AG09309 (cell line): ENCODE measurements around the gene ADCY2.

Experiments used
- DNase-seq: peaks from one replicate; pipeline ENCODE4 v3.0.0-alpha.2; 2010; ENCODE audit warnings: low read depth
- H3K4me3 ChIP-seq: 2 replicates; pipeline ENCODE4 v1.5.1; 2011; ENCODE audit warnings: mild to moderate bottlenecking, low read depth, low read length, moderate library complexity; ENCODE audit not compliant: control insufficient read depth
- TF ChIP-seq, protein P1 (sequence below): IDR thresholded peaks from 2 replicates; pipeline ENCODE4 v1.5.1; 2011; ENCODE audit warnings: mild to moderate bottlenecking, low read depth, low read length, inconsistent platforms; ENCODE audit not compliant: insufficient read depth, control insufficient read depth; ENCODE audit errors: missing control alignments

The ADCY2 gene

GRCh38 chr5:7606840-7607465, 211.0 kb downstream of the ADCY2 start:
- H3K4me3 ChIP-seq: no peak overlapping the region
- no peak for DNase-seq
- TF ChIP-seq, protein P1, sequence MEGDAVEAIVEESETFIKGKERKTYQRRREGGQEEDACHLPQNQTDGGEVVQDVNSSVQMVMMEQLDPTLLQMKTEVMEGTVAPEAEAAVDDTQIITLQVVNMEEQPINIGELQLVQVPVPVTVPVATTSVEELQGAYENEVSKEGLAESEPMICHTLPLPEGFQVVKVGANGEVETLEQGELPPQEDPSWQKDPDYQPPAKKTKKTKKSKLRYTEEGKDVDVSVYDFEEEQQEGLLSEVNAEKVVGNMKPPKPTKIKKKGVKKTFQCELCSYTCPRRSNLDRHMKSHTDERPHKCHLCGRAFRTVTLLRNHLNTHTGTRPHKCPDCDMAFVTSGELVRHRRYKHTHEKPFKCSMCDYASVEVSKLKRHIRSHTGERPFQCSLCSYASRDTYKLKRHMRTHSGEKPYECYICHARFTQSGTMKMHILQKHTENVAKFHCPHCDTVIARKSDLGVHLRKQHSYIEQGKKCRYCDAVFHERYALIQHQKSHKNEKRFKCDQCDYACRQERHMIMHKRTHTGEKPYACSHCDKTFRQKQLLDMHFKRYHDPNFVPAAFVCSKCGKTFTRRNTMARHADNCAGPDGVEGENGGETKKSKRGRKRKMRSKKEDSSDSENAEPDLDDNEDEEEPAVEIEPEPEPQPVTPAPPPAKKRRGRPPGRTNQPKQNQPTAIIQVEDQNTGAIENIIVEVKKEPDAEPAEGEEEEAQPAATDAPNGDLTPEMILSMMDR: no peak

- H3K4me3 ChIP-seq: no peak overlapping the region
- DNase-seq: no peak
- TF ChIP-seq, protein P1: no peak
These were observed 212.8 kb downstream of the ADCY2 start for GRCh38 chr5:7608772-7609171.

DNA sequence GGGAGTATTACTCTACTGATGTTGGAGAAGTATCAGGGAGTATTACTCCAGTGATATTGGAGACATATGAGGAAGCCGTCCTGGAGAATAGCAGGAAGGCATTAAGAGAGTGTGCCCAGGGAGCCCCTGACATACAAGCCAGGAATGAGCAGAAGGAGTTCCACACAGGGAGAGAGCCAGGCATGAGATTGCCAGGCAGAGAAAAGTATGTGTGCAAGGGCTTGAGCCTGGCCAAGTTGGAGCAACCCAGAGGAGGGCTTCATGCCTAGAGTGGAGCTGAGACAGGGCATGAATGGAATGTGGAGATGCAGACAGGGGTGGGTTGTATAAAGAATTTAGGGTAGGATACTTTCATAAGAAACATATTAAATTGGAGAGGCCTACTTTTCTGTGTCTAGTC, 213.8 kb downstream of the ADCY2 start:
- TF ChIP-seq, protein P1: no peak
- H3K4me3 ChIP-seq: no peak overlapping the region
- DNase-seq: no peak

DNA sequence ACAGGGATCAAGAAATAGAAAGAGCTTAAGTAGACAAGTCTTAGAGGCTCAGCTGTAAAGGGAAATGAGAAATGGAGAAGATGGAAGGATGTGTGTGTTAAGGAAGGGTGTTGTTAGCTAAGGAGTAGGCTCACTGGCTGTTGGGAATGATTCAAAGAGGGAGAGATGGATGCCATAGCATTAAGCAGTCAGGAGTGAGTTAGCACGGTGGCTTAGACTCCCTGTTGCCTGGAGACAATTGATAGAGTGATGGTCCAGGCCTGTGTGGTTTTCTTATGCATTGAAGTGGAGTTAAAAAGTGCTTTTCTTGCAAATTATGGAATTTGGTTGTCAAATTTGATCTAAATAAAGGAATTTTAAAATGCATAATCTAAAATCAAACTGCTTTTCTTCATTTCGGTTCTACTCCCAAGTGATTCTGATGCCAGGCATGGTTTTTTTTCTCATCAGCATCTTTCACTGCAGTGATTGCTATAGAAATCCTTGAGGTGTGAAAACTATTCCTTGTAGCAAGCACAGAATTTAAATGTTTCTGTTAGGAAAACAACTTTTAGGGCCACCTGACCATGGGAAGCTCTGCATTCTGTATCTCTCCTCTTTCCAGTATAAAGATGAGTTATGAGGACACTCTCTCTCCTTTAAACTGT, 214.7 kb downstream of the ADCY2 start:
- TF ChIP-seq, protein P1: no peak
- no peak for DNase-seq
- H3K4me3 ChIP-seq: no peak overlapping the region

- TF ChIP-seq, protein P1: no peak
- DNase-seq: no peak
- no peak overlapping the region for H3K4me3 ChIP-seq
These were observed 215.6 kb downstream of the ADCY2 start for GRCh38 chr5:7611518-7611917.

GRCh38 chr5:7615566-7616061, 219.7 kb downstream of the ADCY2 start:
- TF ChIP-seq, protein P1: no peak

More at GRCh38 chr5:7615566-7616061, 219.7 kb downstream of the ADCY2 start:
- H3K4me3 ChIP-seq: no peak overlapping the region
- DNase-seq: no peak
